G401.6 (cell line): ENCODE results near the gene CHGA.

Experiments used
- FAIRE-seq: peaks from 2 replicates; lab custom pipeline; 2012; peaks lifted over from hg19 to GRCh38; lab: Jason Lieb, UNC

Gene CHGA

DNA sequence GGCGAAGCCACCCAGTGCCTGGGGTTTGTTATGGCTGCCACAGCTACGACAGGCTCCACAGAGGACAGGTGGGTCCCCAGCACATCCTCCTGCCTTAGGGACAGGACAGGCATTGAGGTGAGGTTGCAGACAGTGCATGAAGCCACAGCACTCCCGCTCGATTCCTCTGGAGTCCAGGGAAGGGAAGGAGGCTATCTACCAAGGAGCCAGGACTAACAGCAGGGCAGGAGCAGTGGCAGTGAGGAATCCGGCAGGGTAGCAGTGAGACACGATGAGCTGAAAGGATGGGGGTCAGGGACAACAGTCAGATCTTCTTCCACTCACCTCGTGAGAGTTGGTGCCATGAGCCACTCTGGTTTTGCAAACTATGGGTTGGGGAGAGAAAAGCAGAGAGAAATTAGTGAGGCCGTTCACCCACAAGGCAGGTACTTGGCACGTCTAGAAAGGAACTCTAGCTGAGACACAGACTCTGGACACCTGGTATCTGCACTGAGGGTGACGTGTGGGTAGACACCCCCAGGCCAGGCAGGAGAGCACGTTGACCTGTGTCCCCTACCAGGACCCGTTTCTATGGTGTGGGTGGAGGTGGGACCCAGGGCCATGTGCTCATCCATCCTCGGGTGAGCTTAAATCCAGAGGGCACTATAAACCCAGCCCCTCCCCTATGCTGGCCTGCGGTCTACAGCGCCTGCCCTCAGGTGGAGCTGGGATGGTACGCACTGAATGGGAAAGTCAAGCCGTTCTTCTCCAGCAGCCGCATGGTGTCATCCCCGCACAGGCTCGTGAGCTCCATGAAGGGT, 39.3 kb downstream of the CHGA start:
- no peak for FAIRE-seq

DNA sequence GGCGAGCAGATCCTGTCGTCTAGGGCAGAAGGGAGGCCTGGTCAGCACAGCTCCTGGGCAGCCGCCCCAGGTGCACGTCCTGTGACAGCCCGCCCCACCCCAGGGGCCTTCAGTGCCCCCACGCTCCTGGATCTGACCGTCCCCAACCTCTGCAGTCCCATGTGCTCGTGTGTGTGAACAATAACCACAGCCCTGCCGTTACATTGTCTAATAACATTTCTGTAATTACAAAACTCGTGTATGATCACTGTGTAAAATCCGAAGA, 39.8 kb downstream of the CHGA start:
- FAIRE-seq = no peak

DNA sequence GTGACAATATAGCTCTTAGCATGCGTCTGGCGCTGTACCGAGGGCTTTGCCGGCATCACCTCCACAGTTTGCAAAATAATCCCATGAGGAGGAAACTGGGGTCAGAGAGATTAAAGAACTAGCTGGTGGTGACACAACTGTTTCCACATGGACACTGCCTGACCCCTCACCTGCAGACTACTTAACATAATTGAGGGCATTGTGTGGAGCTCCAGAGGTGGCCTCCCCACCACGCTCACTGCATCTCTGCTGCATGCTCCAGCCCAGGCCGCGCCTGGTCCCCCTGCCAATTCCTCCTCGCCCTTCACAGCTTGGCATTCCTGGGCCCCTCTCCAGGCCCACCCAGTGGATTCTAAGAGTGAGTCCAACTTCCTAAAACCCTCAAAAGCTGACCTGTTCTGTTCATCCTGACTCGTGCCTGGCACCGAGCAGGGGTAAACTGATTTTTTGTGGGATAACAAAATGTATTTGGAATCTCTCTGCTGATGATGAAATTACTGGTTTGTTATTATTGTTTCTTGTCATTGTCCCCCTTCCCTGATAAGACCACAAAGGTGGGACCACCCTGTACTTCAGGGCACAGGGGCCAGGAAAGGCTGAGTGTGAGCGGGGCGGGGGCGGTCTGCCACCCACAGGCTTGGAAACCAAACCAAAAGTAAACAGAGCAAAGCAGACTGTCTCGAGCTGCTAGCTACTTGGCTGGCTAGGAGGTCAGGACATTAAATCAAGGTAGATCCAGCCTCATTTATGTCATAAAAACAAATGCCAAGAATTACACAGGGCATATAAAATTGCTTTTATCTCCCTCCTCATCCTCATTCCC, 40.6 kb downstream of the CHGA start:
- FAIRE-seq = no peak

DNA sequence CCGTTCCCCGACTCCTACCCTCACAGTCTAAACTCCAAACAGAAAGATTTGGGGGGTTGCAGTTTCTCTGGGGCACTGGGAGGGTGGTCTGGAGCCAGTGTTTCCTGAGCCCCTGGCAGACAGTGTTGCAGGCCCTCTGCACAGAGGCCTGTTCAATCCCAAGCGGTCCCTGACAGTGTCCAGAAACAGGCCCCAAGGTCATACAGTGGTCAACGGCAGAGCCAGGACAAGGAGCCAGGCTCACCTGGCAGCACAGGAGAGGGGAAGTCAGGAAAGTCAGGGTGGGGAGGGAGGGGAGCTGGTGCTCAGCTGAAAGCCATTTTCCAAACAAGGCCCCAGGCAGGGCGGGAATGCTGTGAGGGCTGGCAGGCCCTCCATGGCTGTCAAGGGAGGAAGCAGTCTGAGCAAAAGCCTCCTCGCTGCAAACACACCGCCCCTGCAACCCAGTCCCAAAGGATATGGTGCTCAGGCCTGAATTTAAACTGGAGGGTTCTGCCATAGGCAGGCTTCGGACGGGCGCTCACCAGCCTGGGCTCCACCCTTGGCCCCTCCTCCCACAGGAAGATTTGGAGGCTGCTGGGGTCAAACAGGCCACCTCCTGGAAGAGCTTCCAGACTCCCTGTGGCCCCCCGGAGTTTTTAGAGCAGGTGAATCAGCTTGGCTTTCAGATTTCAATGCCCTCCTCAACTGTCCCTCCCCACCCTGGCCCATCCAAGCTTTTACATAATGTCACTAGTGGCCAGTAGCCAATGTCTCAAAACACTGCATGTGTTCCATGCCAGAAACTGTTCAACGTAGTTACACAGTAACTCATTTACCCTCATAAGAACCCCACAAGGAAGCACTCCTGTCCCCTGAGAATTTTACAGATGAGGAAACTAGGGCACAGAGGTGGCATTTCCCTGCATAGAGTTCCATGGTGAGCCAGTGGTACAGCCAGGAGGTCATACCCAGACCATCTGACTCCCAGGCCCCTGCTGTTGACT, 41.5 kb downstream of the CHGA start:
- no peak for FAIRE-seq

DNA sequence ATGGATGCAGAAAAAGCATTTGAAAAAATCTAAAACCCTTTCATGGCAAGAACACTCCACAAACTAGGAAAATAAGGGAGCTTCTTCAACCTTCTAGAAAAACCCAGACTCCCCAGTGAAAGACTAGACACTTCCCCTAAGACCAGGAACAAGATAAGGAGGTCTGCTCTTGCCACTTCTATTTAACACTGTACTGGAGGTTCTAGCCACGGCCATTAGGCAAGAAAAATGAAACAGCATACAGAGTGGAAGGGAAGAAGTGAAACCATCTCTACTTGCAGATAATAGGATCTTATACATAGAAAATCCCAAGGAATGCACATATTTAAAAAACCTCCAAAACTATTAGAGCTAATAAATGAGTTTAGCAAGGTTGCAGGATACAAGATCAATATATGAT, 42.3 kb downstream of the CHGA start:
- FAIRE-seq = no peak

DNA sequence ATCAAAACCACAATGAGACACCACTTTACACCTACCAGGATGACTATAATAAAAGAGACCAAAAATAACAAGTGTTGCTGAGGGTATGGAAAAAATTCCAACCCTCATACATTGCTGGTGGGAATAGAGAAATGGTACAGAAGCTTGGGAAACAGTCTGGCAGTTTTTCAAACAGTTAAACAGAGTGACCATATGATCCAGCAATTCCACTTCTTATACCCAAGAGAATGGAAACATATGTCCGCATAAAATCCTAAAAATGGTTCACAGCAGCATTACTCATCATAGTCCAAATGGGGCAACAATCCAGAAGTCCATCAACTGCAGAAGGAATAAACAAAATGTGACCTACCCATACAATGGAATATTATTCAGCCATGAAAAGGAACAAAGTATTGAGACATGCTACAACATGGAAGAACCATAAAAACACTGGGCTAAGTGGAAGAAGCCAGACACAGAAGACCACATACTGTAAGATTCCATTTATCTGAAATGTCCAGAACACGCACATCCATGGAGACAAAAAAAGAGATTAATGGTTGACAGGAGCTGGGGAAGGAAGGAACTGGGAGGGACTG, 44.5 kb downstream of the CHGA start:
- no peak for FAIRE-seq

DNA sequence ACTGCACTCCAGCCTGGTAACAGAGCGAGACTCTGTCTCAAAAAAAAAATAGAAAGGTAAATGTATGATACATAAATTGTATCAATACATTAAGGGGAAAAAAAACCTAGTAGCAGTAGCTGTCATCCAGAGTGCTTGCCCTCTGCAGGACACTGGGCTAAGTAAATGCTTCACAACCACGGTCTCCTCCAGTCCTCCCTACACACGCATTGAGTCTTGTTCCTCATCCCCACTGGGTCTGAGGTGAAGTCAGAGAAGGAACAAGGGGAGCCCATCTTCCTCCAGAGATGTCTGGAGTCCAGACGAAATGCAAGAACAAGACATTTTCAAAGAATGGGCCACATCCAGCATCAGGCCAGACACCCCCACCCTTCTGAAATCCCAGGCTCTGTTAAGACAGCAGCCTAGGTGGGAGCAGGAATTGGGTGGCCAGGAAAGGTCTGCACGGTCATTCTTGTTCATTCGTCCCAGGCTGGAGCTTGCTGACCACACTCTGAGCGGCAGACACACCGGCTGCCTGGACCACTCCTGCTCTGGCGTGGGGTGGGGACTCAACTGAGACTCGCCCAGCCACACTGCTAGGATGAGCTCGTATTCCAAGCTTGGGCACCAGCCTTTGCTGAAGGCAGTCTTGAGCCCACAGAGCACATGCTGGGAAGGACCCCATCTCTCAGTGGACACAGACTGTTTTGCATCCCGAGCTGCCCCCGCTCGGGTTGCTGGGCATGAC, 45.5 kb downstream of the CHGA start:
- FAIRE-seq = no peak

DNA sequence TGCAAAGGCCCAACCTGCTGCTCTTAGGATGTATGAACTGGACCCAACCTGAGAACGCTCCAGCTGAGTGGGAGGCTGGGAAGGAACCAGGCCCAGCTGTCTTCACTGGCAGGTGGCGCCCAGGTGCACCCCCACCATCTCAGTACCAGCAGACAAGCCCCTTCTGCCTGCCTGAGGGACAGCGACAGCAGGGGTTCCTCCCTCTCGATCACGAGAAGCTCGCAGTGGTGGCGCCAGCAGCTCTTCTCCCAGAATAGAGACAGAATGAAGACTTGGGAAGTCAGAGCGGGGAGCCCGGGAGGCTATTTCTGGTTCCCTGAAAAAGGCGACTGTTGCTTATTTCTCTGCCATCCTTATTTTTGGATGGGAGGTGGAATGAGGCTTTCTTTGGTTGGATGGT, 46.5 kb downstream of the CHGA start:
- no peak for FAIRE-seq

DNA sequence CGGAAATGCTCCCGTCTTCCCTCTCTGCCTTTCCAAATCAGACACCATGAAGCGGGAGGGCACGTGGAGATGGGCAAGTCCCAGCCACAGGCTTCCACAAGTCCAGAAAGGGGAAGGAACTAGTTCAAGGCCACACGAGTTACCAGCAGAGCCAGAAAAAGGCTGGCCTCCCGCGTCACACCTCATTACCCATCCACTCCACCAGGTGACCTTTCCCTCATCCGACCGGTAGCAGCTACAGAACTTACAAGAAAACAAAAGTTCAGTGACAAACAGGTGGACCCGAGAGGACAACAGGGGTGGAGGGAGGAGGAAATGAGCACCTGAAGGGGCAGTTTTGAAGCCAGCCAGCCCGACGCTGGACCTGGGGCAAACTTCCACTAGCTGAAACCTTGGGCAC, 46.9 kb downstream of the CHGA start:
- FAIRE-seq = no peak

DNA sequence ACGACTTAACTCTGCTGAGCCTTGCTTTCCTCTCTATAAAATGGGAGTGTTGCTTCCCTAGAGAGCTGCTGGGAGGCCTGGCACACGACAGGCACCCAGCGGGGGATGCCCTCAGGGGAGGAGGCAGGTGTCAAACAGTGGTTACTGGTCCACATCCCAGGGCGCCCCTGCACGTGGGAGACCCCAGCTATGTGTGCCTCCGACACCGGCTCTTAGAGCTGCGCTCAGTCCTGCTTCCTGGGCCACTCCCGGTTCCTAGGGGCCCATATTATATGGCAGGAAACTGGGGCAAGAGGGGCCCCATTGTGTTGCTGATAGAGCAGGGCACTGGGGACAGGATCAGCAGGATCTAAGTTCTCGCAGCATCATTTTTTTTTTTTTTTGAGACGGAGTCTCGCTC, 47.3 kb downstream of the CHGA start:
- no peak for FAIRE-seq

DNA sequence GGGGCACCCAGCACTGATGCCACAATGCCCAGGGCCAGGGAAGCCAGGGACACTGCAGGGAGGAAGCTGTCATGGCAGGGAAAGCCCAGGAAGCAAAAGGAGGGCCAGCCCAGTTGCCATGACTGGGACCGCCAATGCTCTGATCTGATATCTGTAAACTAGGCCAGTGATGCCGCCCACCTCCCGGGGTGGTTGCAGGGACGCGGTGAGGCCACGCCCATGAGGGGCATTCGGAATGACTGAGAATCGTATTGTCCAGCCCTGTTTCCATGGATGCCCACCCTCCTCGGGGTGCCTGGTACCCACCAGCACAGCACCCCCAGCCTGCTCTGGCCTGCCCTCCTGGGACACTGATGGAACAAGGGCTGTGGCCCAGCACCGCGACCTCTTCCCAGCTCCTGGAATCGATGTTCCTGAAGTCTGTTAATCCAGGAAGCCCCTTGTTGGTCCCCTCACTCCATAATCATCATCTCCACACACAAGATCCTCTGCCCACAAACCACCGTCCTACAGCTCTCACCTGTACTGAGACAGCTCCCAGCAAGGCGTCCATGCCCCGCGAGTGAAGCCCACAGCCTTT, 48.7 kb downstream of the CHGA start:
- no peak for FAIRE-seq

DNA sequence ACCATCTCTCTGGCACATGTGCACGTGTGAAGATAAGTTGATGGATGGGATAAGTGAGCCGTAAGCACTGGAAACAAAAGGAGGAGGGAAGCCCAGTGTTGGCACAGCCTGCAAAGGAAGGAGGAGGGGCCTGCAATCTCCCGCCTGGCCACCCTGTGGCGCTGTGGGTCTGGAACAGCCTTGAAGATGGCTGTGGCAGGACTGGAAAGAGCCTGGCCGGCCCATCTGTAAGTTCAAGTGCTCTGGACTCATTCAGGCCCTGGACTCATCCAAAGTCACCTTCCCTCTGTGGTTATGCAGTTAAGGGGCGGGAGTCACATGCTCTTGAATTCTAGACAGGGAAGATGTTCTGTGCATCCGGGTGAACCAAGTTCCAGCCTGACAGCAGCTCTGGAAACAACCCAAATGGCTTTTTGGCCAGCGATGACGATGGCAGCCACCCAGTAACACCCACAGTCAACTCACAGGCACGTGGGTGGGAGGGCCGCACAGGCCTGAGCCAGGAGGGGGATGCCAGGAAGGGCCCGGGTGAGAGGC, 50.4 kb downstream of the CHGA start:
- no peak for FAIRE-seq

DNA sequence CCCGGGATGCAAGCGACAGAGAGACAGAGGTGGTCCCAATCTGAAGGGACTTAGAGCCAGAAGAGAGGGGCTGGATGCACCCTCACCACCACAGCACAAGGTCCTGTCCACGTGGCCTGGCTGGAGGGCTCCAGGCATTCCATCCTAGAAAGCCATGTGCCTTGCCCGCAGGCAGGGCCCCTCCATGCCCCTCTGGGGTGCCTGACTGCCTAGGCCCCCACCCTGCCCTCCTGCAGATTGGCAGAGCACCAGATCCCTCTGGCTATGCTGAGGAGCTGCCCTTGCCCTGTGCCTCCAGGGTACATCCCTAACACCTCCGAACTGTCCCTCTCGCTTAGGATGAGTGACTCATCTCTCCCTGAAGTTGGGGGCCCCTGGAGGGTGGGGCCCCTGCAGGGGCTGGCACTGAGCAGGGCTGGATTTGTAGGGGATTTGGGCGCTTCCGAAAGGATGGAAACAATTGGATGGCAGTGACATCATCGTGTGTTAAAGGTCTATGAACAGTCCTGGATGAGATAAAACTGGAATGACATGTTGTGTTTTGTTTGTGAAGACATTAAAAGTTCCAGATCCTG, 50.9 kb downstream of the CHGA start:
- no peak for FAIRE-seq

DNA sequence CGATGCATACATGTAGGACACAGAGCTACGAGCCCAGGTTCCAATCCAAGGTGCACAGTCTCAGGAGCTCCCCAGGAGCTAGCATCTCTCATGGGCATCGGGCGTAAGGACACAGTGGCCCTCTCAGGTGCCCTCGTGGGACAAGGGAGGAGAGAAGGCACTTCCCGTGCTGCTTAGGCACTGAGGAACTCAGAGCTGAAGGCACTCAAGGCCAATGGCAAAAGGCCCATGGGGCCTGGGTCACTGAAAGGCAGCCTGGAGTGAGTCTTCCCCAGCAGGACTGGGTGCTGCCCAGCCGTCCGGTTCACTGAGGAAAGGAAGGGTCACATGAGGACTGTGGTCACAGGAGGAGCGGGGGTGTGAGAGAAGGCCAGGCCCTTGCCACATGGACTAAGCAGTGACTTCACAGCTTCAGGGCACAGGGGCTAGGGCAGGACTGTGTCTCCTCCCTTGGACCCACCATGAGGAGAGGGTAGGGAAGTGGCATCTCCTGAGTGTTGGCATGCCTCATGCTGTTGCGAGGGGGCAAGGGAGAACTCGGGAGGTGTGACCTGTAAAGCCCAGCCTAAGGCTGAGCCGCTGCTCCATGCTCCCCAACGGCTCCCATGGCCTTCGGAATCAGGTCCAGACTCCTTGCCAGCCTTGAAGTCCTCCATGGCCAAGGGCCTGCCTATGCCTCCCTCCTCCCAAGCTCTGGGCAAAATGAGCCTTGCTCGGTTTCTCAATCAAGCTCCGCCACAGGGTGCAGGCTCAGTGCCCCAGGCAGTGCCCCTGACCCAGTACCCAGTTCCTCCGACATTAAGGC, 51.8 kb downstream of the CHGA start:
- FAIRE-seq = no peak

DNA sequence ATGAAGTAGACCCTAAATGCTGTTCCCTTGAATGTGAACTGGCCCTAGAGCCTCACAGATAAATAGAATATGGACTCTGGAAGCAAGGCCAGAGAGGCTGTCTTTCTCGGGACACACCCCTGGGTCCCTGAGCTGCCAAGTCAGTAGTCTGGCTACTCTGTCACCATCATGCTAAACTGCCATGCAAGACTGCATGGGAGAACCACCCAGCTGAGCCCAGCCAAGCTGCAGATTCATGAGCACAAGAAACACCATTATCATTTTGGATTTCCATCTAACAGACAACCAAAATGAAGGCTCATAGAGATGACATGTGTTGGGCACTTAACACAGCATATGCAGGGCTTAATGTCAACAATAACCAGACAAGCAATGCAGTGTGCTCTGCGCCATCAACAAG, 53.3 kb downstream of the CHGA start:
- no peak for FAIRE-seq

DNA sequence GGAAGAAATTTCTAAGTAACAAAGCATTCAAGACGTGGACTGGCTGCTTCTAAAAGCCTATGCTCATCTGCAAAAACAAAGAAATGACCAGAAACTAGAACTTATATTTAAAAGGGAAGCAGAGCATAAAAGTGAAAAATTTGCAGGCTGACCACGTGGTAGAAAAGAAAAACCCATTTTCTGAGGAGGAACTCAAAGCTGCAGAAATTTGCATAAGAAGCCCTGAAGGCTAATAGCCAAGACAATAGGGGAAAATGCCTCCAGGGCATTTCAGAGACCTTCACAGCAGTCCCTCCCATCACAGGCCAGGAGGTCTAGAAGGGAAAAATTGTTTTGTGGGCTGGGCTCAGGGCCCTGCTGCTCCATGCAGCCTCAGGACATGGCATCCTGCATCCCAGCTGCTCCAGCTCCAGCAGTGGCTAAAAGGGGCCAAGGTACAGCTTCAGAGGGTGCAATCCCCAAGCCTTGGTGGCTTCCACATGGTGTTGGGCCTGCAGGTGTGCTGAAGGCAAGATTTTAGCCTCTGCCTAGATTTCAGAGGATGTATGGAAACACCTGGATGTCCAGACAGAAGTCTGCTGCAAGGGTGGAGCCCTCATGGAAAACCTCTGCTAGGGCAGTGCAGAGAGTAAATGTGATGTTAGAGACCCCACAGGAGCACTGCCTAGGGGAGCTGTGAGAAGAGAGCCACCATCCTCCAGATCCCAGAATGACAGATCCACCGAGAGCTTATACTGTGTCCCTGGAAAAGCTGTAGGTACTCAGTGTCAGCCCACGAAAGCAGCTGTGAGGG, 55.5 kb downstream of the CHGA start:
- no peak for FAIRE-seq

DNA sequence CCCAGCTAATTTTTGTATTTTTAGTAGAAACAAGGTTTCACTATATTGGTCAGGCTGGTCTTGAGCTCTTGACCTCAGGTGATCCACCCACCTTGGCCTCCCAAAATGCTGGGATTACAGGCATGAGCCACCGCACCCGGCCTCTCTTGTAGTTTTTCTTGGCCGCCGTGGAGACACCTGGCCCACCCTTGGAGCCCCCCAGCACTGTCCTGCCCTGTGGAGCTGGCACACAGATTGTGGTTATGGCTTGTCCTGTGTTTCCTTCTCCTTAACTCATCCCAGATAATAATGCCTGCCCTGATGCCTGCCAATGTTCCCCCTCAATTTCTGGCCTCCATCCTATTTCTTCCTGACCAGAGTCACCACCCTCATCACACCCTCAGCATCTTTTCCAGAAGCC, 57.9 kb downstream of the CHGA start:
- no peak for FAIRE-seq

DNA sequence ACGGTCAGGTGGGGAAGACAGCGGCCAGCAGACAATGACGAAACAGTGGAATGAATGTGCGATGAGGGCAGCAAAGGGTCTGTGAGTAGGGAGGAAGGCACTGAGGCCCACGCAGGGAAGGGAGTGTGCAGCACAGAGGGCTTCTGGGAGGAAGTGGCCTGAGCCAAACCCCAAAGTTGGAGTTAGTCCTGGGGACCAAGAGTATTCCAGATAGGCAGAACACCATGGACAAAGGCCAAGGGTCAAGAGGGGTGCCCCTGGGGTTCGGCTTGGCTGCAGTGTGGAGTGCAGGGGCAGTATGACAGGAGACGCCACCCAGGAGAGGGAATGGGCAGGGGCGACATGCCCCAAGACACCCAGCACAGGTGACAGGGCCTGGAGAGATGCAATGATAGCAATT, 58.8 kb downstream of the CHGA start:
- no peak for FAIRE-seq

DNA sequence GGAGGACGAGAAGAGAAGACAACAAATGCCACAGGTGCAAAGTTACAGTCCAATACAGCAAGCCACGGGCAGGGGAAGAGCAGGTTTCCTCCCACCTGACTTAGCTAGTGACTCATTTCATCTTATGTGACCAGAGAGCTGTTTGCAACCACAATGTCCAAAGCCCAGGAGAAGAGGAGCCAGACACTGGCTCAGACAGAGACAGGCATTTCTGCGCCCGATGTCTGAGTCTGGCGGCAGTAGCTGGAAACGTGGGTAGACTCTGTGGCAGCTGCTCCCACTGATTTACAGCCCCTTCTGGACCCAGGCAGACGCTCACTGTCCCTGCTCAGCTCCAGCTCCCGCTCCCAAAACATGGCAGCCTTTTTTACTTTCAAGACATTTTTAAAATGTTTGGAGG, 60.0 kb downstream of the CHGA start:
- FAIRE-seq = no peak
